HG02870 (cell line): Measurements from ENCODE around the gene FOXL2.

ENCODE experiments used
- ATAC-seq: cut with Tn5 transposase; IDR thresholded peaks from one replicate; pipeline ENCODE4 v1.9.1; 2021; ENCODE audit warnings: mild to moderate bottlenecking, moderate library complexity; ENCODE audit not compliant: unreplicated experiment

FOXL2 gene

GRCh38 chr3:138898708-138899107 lies 48.2 kb downstream of the FOXL2 start:
- no peak for ATAC-seq

GRCh38 chr3:138898301-138898700 lies 48.6 kb downstream of the FOXL2 start:
- ATAC-seq, result no peak
